Sigmoid colon (tissue), 7 donors: ENCODE measurements around the gene ALPK3. TPM values are rescaled to one million over a fixed set of nuclear protein-coding genes. Genes with fewer than 3 reads are reported as not detected.
A peak's percentile ranks its signal among the peaks of the same experiment; 100 is the strongest.

Source experiments
- DNase-seq: peaks from one replicate; pipeline ENCODE4 v3.0.0-alpha.2; 2019
- H3K27ac ChIP-seq, 4 donors: fragments of 200-600 bp; sonication (generic); one replicate each; pipeline ENCODE4 v1.5.1; 2016 to 2019; ENCODE audit warnings: mild to moderate bottlenecking in 1 of 4
- H3K27me3 ChIP-seq, 3 donors: fragments of 200-600 bp; sonication (generic); one replicate each; pipeline ENCODE4 v1.5.1; 2019; ENCODE audit warnings: mild to moderate bottlenecking in 1 of 3
- H3K36me3 ChIP-seq, 4 donors: fragments of 200-600 bp; sonication (generic); one replicate each; pipeline ENCODE4 v1.5.1; 2016 to 2019
- H3K4me1 ChIP-seq, 4 donors: fragments of 200-600 bp; sonication (generic); one replicate each; pipeline ENCODE4 v1.5.1; 2017 to 2019
- H3K4me3 ChIP-seq, 4 donors: fragments of 200-600 bp; sonication (generic); one replicate each; pipeline ENCODE4 v1.5.1; 2017 to 2019; ENCODE audit warnings: mild to moderate bottlenecking in 2 of 4, moderate library complexity in 1 of 4
- H3K9me3 ChIP-seq, 4 donors: fragments of 200-600 bp in 3 of 4; sonication (generic) in 3 of 4; one replicate each; pipeline versions ENCODE4 v1.5.1 to v1.6.1; 2013 to 2019
- CTCF ChIP-seq, 4 experiments: fragments of 450-650 bp in 3 of 4; fragments of 200-600 bp in 1 of 4; IDR thresholded peaks; one replicate each; pipeline ENCODE4 v1.5.1; 2016 to 2019; ENCODE audit warnings: antibody characterized with exemption in 4 of 4, mild to moderate bottlenecking in 3 of 4, moderate library complexity in 2 of 4
- EP300 ChIP-seq, 4 donors: sonication (generic); formaldehyde crosslinking; IDR thresholded peaks; one replicate each; pipeline ENCODE4 v1.6.1; 2017; ENCODE audit warnings: antibody characterized with exemption in 4 of 4
- POLR2A ChIP-seq, 2 donors: fragments of 450-650 bp; IDR thresholded peaks; one replicate each; pipeline ENCODE4 v1.6.1; 2016; ENCODE audit warnings: antibody characterized with exemption in 2 of 2, mild to moderate bottlenecking in 2 of 2, moderate library complexity in 2 of 2
- POLR2AphosphoS5 ChIP-seq, 4 donors: sonication (generic); formaldehyde crosslinking; IDR thresholded peaks; one replicate each; pipeline ENCODE4 v1.6.1; 2017; ENCODE audit warnings: antibody characterized with exemption in 4 of 4
- WGBS, 2 donors: extraction: QIAGEN DNeasy Blood & Tissue Kit; methylation state at CpG; one replicate each; pipeline ENCODE4 v1.1.7; 2013; 5-methylcytosine and 5-hydroxymethylcytosine counted together
- intact Hi-C: fragments of 100-400 bp; cut with DNase I; formaldehyde crosslinking; loops from one replicate; pipeline ENCODE4 v1.15.1; 2023
- polyA plus RNA-seq, 3 donors: library from polyadenylated mRNA; stranded (reverse); fragments of 200-250 nt; gene quantifications; one replicate each; pipeline ENCODE4 v1.2.3, GENCODE V29; 2013
- total RNA-seq, 4 donors: library from RNA; depleted of rRNA; stranded (reverse); fragments of >200 nt; gene quantifications; one replicate each; pipeline ENCODE4 v1.1.0, GENCODE V29; 2016
- donor health status: healthy with polysubstance abuse.
- donor health status: Bipolar disorder and iron deficiency.
- donor health status: healthy.

ALPK3 gene
- total and polyA plus RNA-seq, 7 donors: under 0.01 to 41.0 (median 3.9) TPM

- H3K36me3 ChIP-seq: no peaks in the 10 kb centered on the region
- no peak for DNase-seq
- peak overlapping the region; percentile 50 to 87 (median 56) for H3K27ac ChIP-seq
- no peaks in the 10 kb centered on the region for H3K9me3 ChIP-seq
- H3K4me3 ChIP-seq: no peak overlapping the region
- TF ChIP-seq POLR2A (IDR thresholded peaks at IDR 0.05) (no peak), CTCF (IDR thresholded peaks at IDR 0.05) (no peak), EP300 (IDR thresholded peaks at IDR 0.05) (no peak), POLR2AphosphoS5 (IDR thresholded peaks at IDR 0.05) (no peak)
- H3K27me3 ChIP-seq: no peaks in the 10 kb centered on the region
- peaks cover 0 to 48% (median 40%) of the 10 kb centered on the region in 4 donors for H3K4me1 ChIP-seq
- intact Hi-C loops: no loop called here
- 75 to 85% methylated on average over 5 of the region's 5 CpGs for WGBS, 2 donors
Observed at GRCh38 chr15:84914351-84914750, 97.2 kb downstream of the ALPK3 start.

GRCh38 chr15:84914909-84915605 lies 97.9 kb downstream of the ALPK3 start:
- intact Hi-C loops: no loop called here

GRCh38 chr15:84915606-84915958 lies 98.4 kb downstream of the ALPK3 start:
- peaks cover 0 to 48% (median 40%) of the 10 kb centered on the region in 4 donors for H3K4me1 ChIP-seq
- H3K4me3 ChIP-seq: no peak overlapping the region
- intact Hi-C loops: no loop called here
- H3K27me3 ChIP-seq: no peaks in the 10 kb centered on the region
- H3K36me3 ChIP-seq: no peaks in the 10 kb centered on the region
- 80 to 86% methylated on average over 3 of the region's 3 CpGs for WGBS, 2 donors
- peak overlapping the region; percentile 50 to 87 (median 56) for H3K27ac ChIP-seq
- TF ChIP-seq POLR2A (IDR thresholded peaks at IDR 0.05): no peak
- no peak for TF ChIP-seq EP300 (IDR thresholded peaks at IDR 0.05)
- TF ChIP-seq POLR2AphosphoS5 (IDR thresholded peaks at IDR 0.05): no peak
- TF ChIP-seq CTCF (IDR thresholded peaks at IDR 0.05): no peak
- DNase-seq: no peak
- H3K9me3 ChIP-seq: no peaks in the 10 kb centered on the region

More at GRCh38 chr15:84914909-84915605, 97.9 kb downstream of the ALPK3 start:
- Histone ChIP-seq H3K4me1 (peaks cover 0 to 48% (median 40%) of the 10 kb centered on the region in 4 donors), H3K9me3 (no peaks in the 10 kb centered on the region), H3K27ac (peak overlapping the region; percentile 50 to 87 (median 56)), H3K4me3 (no peak overlapping the region), H3K27me3 (no peaks in the 10 kb centered on the region), H3K36me3 (no peaks in the 10 kb centered on the region)
- DNase-seq: peak; percentile 87
- no peak for TF ChIP-seq CTCF (IDR thresholded peaks at IDR 0.05)
- no peak for TF ChIP-seq POLR2A (IDR thresholded peaks at IDR 0.05)
- peak in 2 of 4 donors; percentile 16 to 89 for TF ChIP-seq POLR2AphosphoS5 (IDR thresholded peaks at IDR 0.05)
- peak in 1 of 4 donors; percentile 85 for TF ChIP-seq EP300 (IDR thresholded peaks at IDR 0.05)
- WGBS, 2 donors: 56 to 65% methylated on average over 12 of the region's 12 CpGs

- TF ChIP-seq POLR2A (IDR thresholded peaks at IDR 0.05): no peak
- no peak for TF ChIP-seq POLR2AphosphoS5 (IDR thresholded peaks at IDR 0.05)
- TF ChIP-seq EP300 (IDR thresholded peaks at IDR 0.05): no peak
- TF ChIP-seq CTCF (IDR thresholded peaks at IDR 0.05): no peak
- H3K36me3 ChIP-seq: no peaks in the 10 kb centered on the region
- no peak overlapping the region for H3K4me3 ChIP-seq
- 85 to 93% methylated on average over 1 of the region's 1 CpG for WGBS, 2 donors
- intact Hi-C loops: no loop called here
- H3K27me3 ChIP-seq: no peaks in the 10 kb centered on the region
- DNase-seq: no peak
- peaks cover 0 to 30% (median 23%) of the 10 kb centered on the region in 4 donors for H3K4me1 ChIP-seq
- H3K27ac ChIP-seq: no peak overlapping the region
- no peaks in the 10 kb centered on the region for H3K9me3 ChIP-seq
Observed at GRCh38 chr15:84917452-84917851, 100.3 kb downstream of the ALPK3 start.
